MM.1S (cell line): ENCODE results near the gene CKMT2.

Experiments used
- DNase-seq: peaks from one replicate; pipeline ENCODE4 v3.0.0-alpha.2; 2015
- H2AFZ ChIP-seq: fragments of 300-600 bp; sonication (generic); 2 replicates; pipeline ENCODE4 v1.6.0; 2016; ENCODE audit warnings: antibody characterized with exemption, low read length
- H3F3A ChIP-seq: fragments of 300-600 bp; sonication (generic); 2 replicates; pipeline ENCODE4 v1.6.1; 2016; ENCODE audit warnings: mild to moderate bottlenecking, antibody characterized with exemption, low read length, moderate library complexity, mixed read lengths; ENCODE audit not compliant: insufficient read depth
- H3K27ac ChIP-seq: fragments of 300-600 bp; sonication (generic); 2 replicates; pipeline ENCODE4 v1.5.1; 2016; ENCODE audit warnings: mild to moderate bottlenecking, low read length
- H3K27me3 ChIP-seq: fragments of 300-600 bp; sonication (generic); replicated peaks from 2 replicates; pipeline ENCODE4 v1.6.0; 2016; ENCODE audit warnings: low read length; ENCODE audit not compliant: insufficient read depth
- H3K36me3 ChIP-seq: fragments of 300-600 bp; sonication (generic); replicated peaks from 2 replicates; pipeline ENCODE4 v1.6.1; 2016; ENCODE audit warnings: mild to moderate bottlenecking, low read length, mixed read lengths; ENCODE audit not compliant: insufficient read depth
- H3K4me1 ChIP-seq: fragments of 300-600 bp; sonication (generic); 2 replicates; pipeline ENCODE4 v1.6.1; 2016; ENCODE audit warnings: low read length, mixed read lengths
- H3K4me2 ChIP-seq: fragments of 300-600 bp; sonication (generic); 2 replicates; pipeline ENCODE4 v1.6.0; 2016; ENCODE audit warnings: low read depth, low read length
- H3K4me3 ChIP-seq: fragments of 300-600 bp; sonication (generic); 2 replicates; pipeline ENCODE4 v1.5.1; 2016; ENCODE audit warnings: low read length, mixed read lengths
- H3K79me2 ChIP-seq: fragments of 300-600 bp; sonication (generic); 2 replicates; pipeline ENCODE4 v1.6.1; 2016; ENCODE audit warnings: mixed run types, low read length, mixed read lengths
- H3K9ac ChIP-seq: fragments of 300-600 bp; sonication (generic); 2 replicates; pipeline ENCODE4 v1.6.1; 2016; ENCODE audit warnings: low read length, mixed read lengths
- H3K9me2 ChIP-seq: fragments of 300-600 bp; sonication (generic); replicated peaks from 2 replicates; pipeline ENCODE4 v1.6.1; 2016; ENCODE audit warnings: mild to moderate bottlenecking, low read length, mixed read lengths; ENCODE audit not compliant: insufficient read depth
- H3K9me3 ChIP-seq: fragments of 300-600 bp; sonication (generic); replicated peaks from 2 replicates; pipeline ENCODE4 v1.6.1; 2016; ENCODE audit warnings: mild to moderate bottlenecking, low read length, mixed read lengths; ENCODE audit not compliant: insufficient read depth
- H4K20me1 ChIP-seq: fragments of 300-600 bp; sonication (generic); 2 replicates; pipeline ENCODE4 v1.6.1; 2016; ENCODE audit warnings: mild to moderate bottlenecking, low read length, moderate library complexity, mixed read lengths; ENCODE audit not compliant: insufficient read depth
- CTCF ChIP-seq: fragments of 300-600 bp; sonication (generic); IDR thresholded peaks from 2 replicates; pipeline ENCODE4 v1.5.1; 2016; ENCODE audit warnings: antibody characterized with exemption, low read length, mixed read lengths
- EZH2 ChIP-seq: fragments of 300-600 bp; sonication (generic); optimal IDR thresholded peaks from 2 replicates; pipeline ENCODE3; 2017; ENCODE audit warnings: low read depth, mild to moderate bottlenecking, antibody characterized with exemption, low read length, mixed read lengths
- EZH2phosphoT487 ChIP-seq: fragments of 300-600 bp; sonication (generic); IDR thresholded peaks from 2 replicates; pipeline ENCODE4 v1.6.1; 2018; ENCODE audit warnings: antibody characterized with exemption, low read length

CKMT2 gene

DNA sequence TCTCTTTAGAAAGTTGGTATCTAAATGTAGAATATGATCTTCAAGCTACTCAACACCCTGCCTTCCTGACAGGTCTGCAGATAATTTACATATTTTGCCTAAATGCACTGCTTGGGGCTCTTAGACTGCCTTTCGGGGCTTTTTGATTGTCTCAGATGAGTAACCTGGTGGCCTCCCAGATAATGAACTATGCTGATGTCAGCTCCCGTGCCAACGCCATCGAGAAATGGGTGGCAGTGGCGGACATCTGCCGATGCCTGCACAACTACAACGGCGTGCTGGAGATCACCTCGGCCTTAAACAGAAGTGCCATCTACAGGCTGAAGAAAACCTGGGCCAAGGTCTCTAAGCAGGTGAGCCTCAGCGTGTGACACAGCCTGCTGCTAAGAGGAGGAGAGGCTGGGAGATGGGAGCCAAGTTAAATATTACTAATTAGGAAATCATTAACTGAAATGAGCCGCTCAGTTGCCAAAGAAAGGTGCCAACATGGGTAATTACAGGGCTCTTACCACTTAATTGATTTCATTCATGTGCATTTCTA is 20.8 kb upstream of the CKMT2 start:
- H3K9ac ChIP-seq: no peak overlapping the region
- no peak overlapping the region for H3K4me2 ChIP-seq
- DNase-seq: no peak
- H2AFZ ChIP-seq: no peak overlapping the region
- H3K36me3 ChIP-seq: no peaks in the 10 kb centered on the region
- TF ChIP-seq EZH2phosphoT487 (no peak), CTCF (no peak), EZH2 (no peak)
- no peaks in the 10 kb centered on the region for H3K4me1 ChIP-seq
- H3F3A ChIP-seq: no peaks in the 10 kb centered on the region
- H3K27me3 ChIP-seq: no peaks in the 10 kb centered on the region
- no peak overlapping the region for H3K27ac ChIP-seq
- no peaks in the 10 kb centered on the region for H3K79me2 ChIP-seq
- no peaks in the 10 kb centered on the region for H4K20me1 ChIP-seq
- no peak overlapping the region for H3K4me3 ChIP-seq
- no peaks in the 10 kb centered on the region for H3K9me3 ChIP-seq
- no peaks in the 10 kb centered on the region for H3K9me2 ChIP-seq

- Histone ChIP-seq H3K79me2 (no peaks in the 10 kb centered on the region), H3K9ac (no peak overlapping the region), H3K4me1 (no peaks in the 10 kb centered on the region), H3K36me3 (no peaks in the 10 kb centered on the region), H3K27me3 (no peaks in the 10 kb centered on the region), H3K9me3 (no peaks in the 10 kb centered on the region), H4K20me1 (no peaks in the 10 kb centered on the region), H2AFZ (no peak overlapping the region), H3F3A (no peaks in the 10 kb centered on the region), H3K9me2 (no peaks in the 10 kb centered on the region), H3K4me2 (no peak overlapping the region), H3K27ac (no peak overlapping the region), H3K4me3 (no peak overlapping the region)
- no peak for DNase-seq
- no peak for TF ChIP-seq CTCF
- no peak for TF ChIP-seq EZH2
- TF ChIP-seq EZH2phosphoT487: no peak
Observed at GRCh38 chr5:81213070-81213469, 20.1 kb upstream of the CKMT2 start.

- H3K4me1 ChIP-seq: no peaks in the 10 kb centered on the region
- no peak overlapping the region for H3K4me2 ChIP-seq
- no peaks in the 10 kb centered on the region for H3K79me2 ChIP-seq
- no peak overlapping the region for H3K27ac ChIP-seq
- no peaks in the 10 kb centered on the region for H3K27me3 ChIP-seq
- no peaks in the 10 kb centered on the region for H3K9me2 ChIP-seq
- DNase-seq: no peak
- H3K36me3 ChIP-seq: no peaks in the 10 kb centered on the region
- no peaks in the 10 kb centered on the region for H3K9me3 ChIP-seq
- H4K20me1 ChIP-seq: no peaks in the 10 kb centered on the region
- H3K9ac ChIP-seq: no peak overlapping the region
- no peaks in the 10 kb centered on the region for H3F3A ChIP-seq
- no peak overlapping the region for H3K4me3 ChIP-seq
- no peak overlapping the region for H2AFZ ChIP-seq
- TF ChIP-seq CTCF: no peak
Observed at GRCh38 chr5:81214848-81215247, 18.3 kb upstream of the CKMT2 start.
